HCT116 (cell line): Measurements from ENCODE around the gene EPN1. TPM values are rescaled to one million over a fixed set of nuclear protein-coding genes. Genes with fewer than 3 reads are reported as not detected.

Experiments
- ATAC-seq: fragments of 200-7000 bp; cut with Tn5 transposase; 2 replicates; pipeline ENCODE4 v1.9.1; 2020; ENCODE audit warnings: mild to moderate bottlenecking, moderate library complexity
- BruUV-seq: library from RNA; stranded (reverse); fragments of 400-500 nt; replicated peaks from 2 replicates; lab custom pipeline; 2021; lab: Mats Ljungman, UMichigan
- CTCF ChIA-PET: fragments of 300-600 bp; sonication (Branson Sonifier 250); formaldehyde crosslinking; loops from one replicate; lab custom pipeline; 2021; ENCODE audit warnings: antibody characterized with exemption; lab: Charles Lee
- POLR2A ChIA-PET: fragments of 300-600, 350-600 bp; sonication (Branson Sonifier 250); formaldehyde crosslinking; loops from one replicate; lab custom pipeline; 2021; ENCODE audit warnings: antibody characterized with exemption; lab: Charles Lee
- RAD21 ChIA-PET, 2 experiments: fragments of 300-600 bp; sonication (Branson Sonifier 250); formaldehyde crosslinking; loops; one replicate each; lab custom pipeline; 2023; ENCODE audit warnings: low total read pairs in 2 of 2; ENCODE audit not compliant: uncharacterized antibody in 2 of 2, unreplicated experiment in 2 of 2, low non-redundant PET in 1 of 2; lab: Charles Lee
- DNase-seq: peaks from one replicate; pipeline ENCODE4 v3.0.0-alpha.2; 2010; ENCODE audit warnings: low read depth, low spot score
- H2AFZ ChIP-seq: fragments of 200-600 bp; shearing (Covaris generic), sonication (generic); 2 replicates; pipeline ENCODE4 v1.6.1; 2017; ENCODE audit warnings: low read depth, mixed run types, mixed read lengths, antibody characterized with exemption, low read length; ENCODE audit not compliant: poor library complexity, severe bottlenecking
- H3K27ac ChIP-seq: 2 replicates; pipeline ENCODE4 v1.5.1; 2012; ENCODE audit warnings: low read depth, low read length
- H3K27me3 ChIP-seq: fragments of 200-600 bp; sonication (generic); 2 replicates; pipeline ENCODE4 v1.6.1; 2016; ENCODE audit warnings: mixed run types, low read length, mixed read lengths; ENCODE audit not compliant: insufficient read depth
- H3K36me3 ChIP-seq, 2 experiments: fragments of 200-500 bp in 1 of 2; fragments of 200-600 bp in 1 of 2; sonication (Bioruptor generic) in 1 of 2; sonication (generic) in 1 of 2; 2 replicates each; pipeline versions ENCODE4 v1.5.1 to v1.6.1; 2014 to 2016; ENCODE audit warnings: low read length in 2 of 2, inconsistent platforms in 1 of 2, mixed read lengths in 1 of 2, mixed run types in 1 of 2; ENCODE audit not compliant: insufficient read depth in 2 of 2, control insufficient read depth in 1 of 2
- H3K4me1 ChIP-seq, 2 experiments: fragments of 200-600 bp in 1 of 2; sonication (generic) in 1 of 2; 2 replicates each; pipeline versions ENCODE4 v1.5.1 to v1.6.1; 2012 to 2017; ENCODE audit warnings: low read length in 2 of 2, inconsistent platforms in 1 of 2, mild to moderate bottlenecking in 1 of 2, mixed read lengths in 1 of 2, mixed run types in 1 of 2, moderate library complexity in 1 of 2; ENCODE audit not compliant: insufficient read depth in 2 of 2, control insufficient read depth in 1 of 2
- H3K4me2 ChIP-seq: fragments of 200-600 bp; sonication (generic); 2 replicates; pipeline ENCODE4 v1.6.1; 2017; ENCODE audit warnings: mixed run types, low read length, mixed read lengths
- H3K4me3 ChIP-seq, 2 experiments: fragments of 200-600 bp in 1 of 2; sonication (generic) in 1 of 2; replicated peaks in 1 of 2; 2 replicates each; pipeline ENCODE4 v1.5.1; 2011 to 2016; ENCODE audit warnings: low read length in 2 of 2, control low read depth in 1 of 2, low read depth in 1 of 2, mild to moderate bottlenecking in 1 of 2, mixed read lengths in 1 of 2, mixed run types in 1 of 2
- H3K79me2 ChIP-seq: fragments of 200-600 bp; sonication (generic); 2 replicates; pipeline ENCODE4 v1.6.1; 2017; ENCODE audit warnings: mild to moderate bottlenecking, mixed run types, low read length, moderate library complexity, mixed read lengths; ENCODE audit not compliant: insufficient read depth
- H3K9ac ChIP-seq: fragments of 200-600 bp; sonication (generic); 2 replicates; pipeline ENCODE4 v1.6.1; 2016; ENCODE audit warnings: low read length, mixed read lengths
- H3K9me2 ChIP-seq: fragments of 200-600 bp; sonication (generic), shearing (Covaris generic); 2 replicates; pipeline ENCODE4 v1.6.1; 2017; ENCODE audit warnings: mixed run types, mild to moderate bottlenecking, moderate library complexity; ENCODE audit not compliant: insufficient read depth
- H3K9me3 ChIP-seq, 2 experiments: fragments of 200-500 bp in 1 of 2; fragments of 200-600 bp in 1 of 2; sonication (Bioruptor generic) in 1 of 2; sonication (generic) in 1 of 2; 2 replicates each; pipeline ENCODE4 v1.6.1; 2014 to 2017; ENCODE audit warnings: low read length in 2 of 2, mixed read lengths in 2 of 2, inconsistent platforms in 1 of 2, low read depth in 1 of 2, mild to moderate bottlenecking in 1 of 2, mixed run types in 1 of 2, moderate library complexity in 1 of 2; ENCODE audit not compliant: control insufficient read depth in 1 of 2, insufficient read depth in 1 of 2
- H4K20me1 ChIP-seq: fragments of 200-600 bp; sonication (generic), shearing (Covaris generic); 2 replicates; pipeline ENCODE4 v1.6.1; 2017; ENCODE audit warnings: mixed run types, mild to moderate bottlenecking, moderate library complexity; ENCODE audit not compliant: insufficient read depth
- ATF3 ChIP-seq: IDR thresholded peaks from 2 replicates; pipeline ENCODE4 v1.6.1; 2012
- CBX3 ChIP-seq: IDR thresholded peaks from 2 replicates; pipeline ENCODE4 v1.6.1; 2012; ENCODE audit warnings: low read depth
- CTCF ChIP-seq, 3 experiments: fragments of 200-600 bp in 1 of 3; sonication (generic) in 1 of 3; IDR thresholded peaks in 2 of 3; conservative IDR thresholded peaks in 1 of 3; 2 replicates each; pipeline ENCODE4 v1.5.1; 2012 to 2017; ENCODE audit warnings: low read depth in 2 of 3, low read length in 2 of 3, antibody characterized with exemption in 1 of 3, borderline replicate concordance in 1 of 3, control low read depth in 1 of 3, mild to moderate bottlenecking in 1 of 3, mixed read lengths in 1 of 3, mixed run types in 1 of 3, moderate library complexity in 1 of 3; ENCODE audit not compliant: insufficient read depth in 1 of 3
- EGR1 ChIP-seq: IDR thresholded peaks from 2 replicates; pipeline ENCODE4 v1.6.1; 2012; ENCODE audit warnings: low read depth
- ELF1 ChIP-seq: IDR thresholded peaks from 2 replicates; pipeline ENCODE4 v1.6.1; 2012; ENCODE audit warnings: low read depth, borderline replicate concordance
- EZH2phosphoT487 ChIP-seq: fragments of 200-600 bp; IDR thresholded peaks from 2 replicates; pipeline ENCODE4 v1.6.1; 2018; ENCODE audit warnings: antibody characterized with exemption, borderline replicate concordance
- FOSL1 ChIP-seq: IDR thresholded peaks from 2 replicates; pipeline ENCODE4 v1.6.1; 2012; ENCODE audit warnings: low read depth
- JUND ChIP-seq: IDR thresholded peaks from 2 replicates; pipeline ENCODE4 v1.6.1; 2012
- MAX ChIP-seq: IDR thresholded peaks from 2 replicates; pipeline ENCODE4 v1.6.1; 2012
- POLR2A ChIP-seq: IDR thresholded peaks from 2 replicates; pipeline ENCODE4 v1.7.0; 2011; ENCODE audit warnings: borderline replicate concordance; ENCODE audit not compliant: insufficient read depth, insufficient read length; ENCODE audit errors: extremely low read depth
- RAD21 ChIP-seq: IDR thresholded peaks from 2 replicates; pipeline ENCODE4 v1.6.1; 2012; ENCODE audit warnings: low read depth, mild to moderate bottlenecking
- SIN3A ChIP-seq: IDR thresholded peaks from 2 replicates; pipeline ENCODE4 v1.6.1; 2012; ENCODE audit warnings: low read depth
- SRF ChIP-seq: IDR thresholded peaks from 2 replicates; pipeline ENCODE4 v1.6.1; 2012; ENCODE audit warnings: low read depth
- YY1 ChIP-seq: IDR thresholded peaks from 2 replicates; pipeline ENCODE4 v1.6.1; 2011; ENCODE audit warnings: low read length, low read depth, moderate library complexity, mild to moderate bottlenecking; ENCODE audit not compliant: insufficient replicate concordance; ENCODE audit errors: extremely low read depth
- ZFX ChIP-seq: fragments of 450-650 bp; IDR thresholded peaks from 2 replicates; pipeline ENCODE4 v1.6.1; 2017
- ZNF274 ChIP-seq: fragments of 200-500 bp; sonication (Bioruptor generic); IDR thresholded peaks from 2 replicates; pipeline ENCODE4 v1.6.1; 2014; ENCODE audit warnings: mild to moderate bottlenecking, low read depth, low read length, inconsistent platforms
- intact Hi-C: fragments of 100-400 bp; cut with micrococcal nuclease; formaldehyde crosslinking; loops from 2 replicates; pipeline ENCODE4 v1.10.0; 2022
- total RNA-seq: library from RNA; stranded (reverse); gene quantifications from one replicate; pipeline ENCODE4 v1.2.1, GENCODE V29; 2021; ENCODE audit not compliant: unreplicated experiment

Gene EPN1
- total RNA-seq, 1 experiment from 2014 or later, result 122 TPM

GRCh38 chr19:55652311-55653128, 22.5 kb upstream of the EPN1 start (continued):
- TF ChIP-seq CTCF (IDR thresholded peaks at IDR 0.05 in 2 of 3, conservative IDR thresholded peaks at IDR 0.05 in 1 of 3; ENCODE audit: borderline replicate concordance in 1 of 3, insufficient read depth in 1 of 3, low read depth in 2 of 3, low read length in 2 of 3) (no peak), JUND (no peak)
- TF ChIP-seq, all 23 proteins: peak for 0

GRCh38 chr19:55653651-55654322, 21.2 kb upstream of the EPN1 start:
- intact Hi-C loops, result loop anchor here (1.0 kb wide), 1 partner anchor 21 kb away; no protein-coding TSS in a partner anchor
- Histone ChIP-seq H3K4me1 (peaks cover 18 to 29% of the 10 kb centered on the region in 2 experiments; a peak in 3 of 4 replicates), H3K27me3 (no peaks in the 10 kb centered on the region), H3K9ac (peak overlapping the region; percentile 99), H3K27ac (peak overlapping the region; percentile 85), H3K4me2 (peak overlapping the region; percentile 79), H2AFZ (no peak overlapping the region), H3K9me2 (no peaks in the 10 kb centered on the region), H3K36me3 (peaks cover 0 to 8% of the 10 kb centered on the region in 2 experiments; a peak in 1 of 4 replicates), H3K9me3 (no peaks in the 10 kb centered on the region), H3K4me3 (peak overlapping the region; percentile 67 to 87), H4K20me1 (no peaks in the 10 kb centered on the region; the same call in 1 of the 2 replicates), H3K79me2 (peaks cover 36% of the 10 kb centered on the region)
- ChIA-PET POLR2A (interaction anchor here (0.7 to 2.4 kb wide), 14 partner anchors 8 to 1786 kb away, joined by 3 to 15 read pairs (median 4); partner anchors contain the start of genes FIZ1, MYADM, PPP1R12C and TMEM238), RAD21 (interaction anchor here (0.7 kb wide), 2 partner anchors 21 to 188 kb away, joined by 4 to 6 read pairs; no protein-coding TSS in a partner anchor), CTCF (interaction anchor here (0.6 to 1.6 kb wide), 22 partner anchors 9 to 679 kb away, joined by 3 to 24 read pairs (median 4); partner anchors contain the start of genes FIZ1, ZNF581, ZNF628 and ZNF784)
- peak; percentile 51 for ATAC-seq
- peak; percentile 96 for DNase-seq
- BruUV-seq, result no TSS peak
- TF ChIP-seq FOSL1 (no peak), CTCF (IDR thresholded peaks at IDR 0.05 in 2 of 3, conservative IDR thresholded peaks at IDR 0.05 in 1 of 3; ENCODE audit: borderline replicate concordance in 1 of 3, insufficient read depth in 1 of 3, low read depth in 2 of 3, low read length in 2 of 3) (peak; percentile 97 to 100 (median 100)), SRF (no peak), YY1 (peak; percentile 70), ZFX (no peak), CBX3 (no peak), RAD21 (no peak), EZH2phosphoT487 (no peak), ATF3 (no peak), ZNF274 (no peak), MAX (peak; percentile 55; the same call in 1 of the 2 replicates), SIN3A (no peak; the same call in 1 of the 2 replicates), ELF1 (peak; percentile 96; the same call in 1 of the 2 replicates), POLR2A (no peak), EGR1 (no peak)
